ENCODE results near the gene GABRE.
"Not testable (repeated sequence)": the region's sequence is repeated elsewhere in the genome, so short reads cannot be mapped to it uniquely, and the experiment has no call there.

GRCh38 chrX:151918736-151919135 lies 55.7 kb downstream of the GABRE start:
- TF ChIP-seq CTCF, POLR2A (IDR thresholded peaks at IDR 0.05): not testable (repeated sequence)

Data from body of pancreas (tissue), 4 donors.